Measurements from ENCODE around the gene CERKL. TPM values are rescaled to one million over a fixed set of nuclear protein-coding genes. Genes with fewer than 3 reads are reported as not detected.

CERKL gene
- total RNA-seq, 1 donor from 2014 or later = 1.1 TPM

DNA sequence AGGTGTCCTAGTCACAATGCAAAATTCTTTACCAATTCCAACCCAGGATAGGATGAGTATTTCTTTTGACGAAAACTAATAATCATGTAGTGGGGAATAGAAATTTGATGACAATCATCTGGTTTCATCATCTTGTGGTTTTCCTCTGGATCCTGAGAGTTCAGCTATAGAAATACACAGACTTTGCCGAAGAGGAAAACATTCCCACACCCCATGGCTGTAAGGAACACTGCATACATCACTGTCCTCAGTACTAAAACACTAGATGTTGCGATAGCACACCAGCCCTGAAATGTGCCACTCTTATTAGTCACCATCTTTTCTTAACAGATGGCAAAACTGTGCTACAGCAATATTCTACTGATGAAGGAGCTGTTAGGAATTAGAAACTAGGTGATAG, 29.4 kb downstream of the CERKL start:
- no peak for DNase-seq

DNA sequence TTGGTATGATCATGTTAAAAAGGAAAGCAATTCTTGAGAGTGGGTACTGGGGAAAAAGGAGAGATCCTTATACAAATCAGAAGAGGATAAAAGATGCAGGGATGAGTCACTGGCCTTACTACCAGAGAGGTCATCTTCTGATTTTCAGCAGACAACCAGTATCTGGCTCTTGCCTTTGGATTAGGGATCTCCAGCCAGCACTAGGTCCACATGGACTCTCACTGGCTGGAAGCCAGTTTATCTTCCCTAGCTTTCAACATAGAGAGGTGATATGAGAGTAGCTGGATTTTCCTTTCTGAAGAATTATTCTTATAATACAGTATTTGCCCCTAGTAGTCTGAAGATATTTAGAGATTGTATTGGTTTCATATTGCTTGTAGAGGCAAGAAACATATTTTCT, 30.2 kb downstream of the CERKL start:
- no peak for DNase-seq

- no peak for DNase-seq
Observed at GRCh38 chr2:181623159-181623558, 33.7 kb downstream of the CERKL start.

DNA sequence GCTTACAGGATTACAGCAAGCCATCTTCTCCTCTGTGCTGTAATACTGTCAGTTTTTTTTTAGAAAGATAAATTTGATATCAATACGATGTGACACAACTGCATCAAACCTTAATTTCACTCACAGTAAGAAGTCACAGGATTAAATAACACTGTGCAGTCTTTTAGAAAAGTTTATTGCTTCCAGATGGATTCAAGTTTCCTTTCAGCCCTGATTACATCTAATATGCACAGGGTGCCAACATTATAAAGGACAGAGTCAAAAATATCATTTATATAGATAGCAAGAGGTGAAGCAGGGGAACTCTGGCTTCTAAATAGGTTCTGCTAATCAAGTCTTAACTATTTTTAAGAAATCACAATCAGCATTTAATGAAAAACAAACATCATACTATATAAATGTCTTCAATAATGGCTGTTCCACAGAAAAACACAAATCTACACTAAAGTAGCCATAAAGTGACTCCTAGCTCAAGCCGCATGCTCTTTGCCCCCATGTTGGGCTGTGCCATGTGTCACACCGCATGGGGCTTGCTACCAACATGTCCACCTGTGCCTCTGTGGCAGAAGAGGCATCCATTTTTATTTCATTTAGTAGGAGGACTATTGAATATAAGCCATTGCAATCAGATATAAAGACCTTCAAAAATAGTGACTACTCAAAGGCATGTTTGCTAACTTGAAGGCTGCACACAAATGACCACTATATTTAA, 35.0 kb downstream of the CERKL start:
- no peak for DNase-seq

- DNase-seq = no peak
Observed at GRCh38 chr2:181619516-181619915, 37.4 kb downstream of the CERKL start.

GRCh38 chr2:181616715-181617114, 40.2 kb downstream of the CERKL start:
- DNase-seq = no peak

DNA sequence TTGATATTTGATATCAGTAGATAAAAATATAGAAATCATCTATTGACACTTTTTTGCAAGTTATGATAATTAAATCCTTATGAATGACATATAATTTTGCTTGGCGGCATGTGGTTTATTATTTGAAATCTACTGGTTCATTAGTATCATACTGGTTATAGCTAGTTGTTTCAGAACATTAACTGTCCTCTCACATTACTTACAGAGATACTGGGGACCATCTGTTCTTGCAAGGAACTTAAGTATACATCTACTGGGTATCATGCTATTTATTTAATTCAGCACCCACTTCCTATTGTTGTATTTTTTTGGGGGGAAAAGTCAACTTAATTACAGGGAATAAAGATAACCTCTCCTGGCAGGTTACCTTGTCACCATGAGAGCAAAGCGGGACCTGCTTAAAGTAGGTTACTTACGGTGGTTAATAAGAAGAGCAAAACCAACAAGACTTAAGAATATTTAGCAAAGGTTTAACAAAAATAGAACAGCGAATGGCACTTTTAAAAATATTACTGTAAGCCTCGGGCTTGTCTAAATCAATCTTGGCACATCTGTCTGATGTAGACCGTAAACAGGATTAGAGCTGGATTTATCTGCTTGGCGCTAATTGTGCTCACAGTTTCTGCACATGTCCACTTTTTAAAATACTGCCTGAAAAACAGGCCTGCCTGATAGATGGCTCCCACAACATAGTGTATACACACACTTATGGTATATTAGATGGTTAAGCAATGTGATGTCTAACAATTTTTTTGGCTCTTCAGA, 41.8 kb downstream of the CERKL start:
- no peak for DNase-seq

- DNase-seq = no peak
Observed at GRCh38 chr2:181613241-181613640, 43.7 kb downstream of the CERKL start.

DNA sequence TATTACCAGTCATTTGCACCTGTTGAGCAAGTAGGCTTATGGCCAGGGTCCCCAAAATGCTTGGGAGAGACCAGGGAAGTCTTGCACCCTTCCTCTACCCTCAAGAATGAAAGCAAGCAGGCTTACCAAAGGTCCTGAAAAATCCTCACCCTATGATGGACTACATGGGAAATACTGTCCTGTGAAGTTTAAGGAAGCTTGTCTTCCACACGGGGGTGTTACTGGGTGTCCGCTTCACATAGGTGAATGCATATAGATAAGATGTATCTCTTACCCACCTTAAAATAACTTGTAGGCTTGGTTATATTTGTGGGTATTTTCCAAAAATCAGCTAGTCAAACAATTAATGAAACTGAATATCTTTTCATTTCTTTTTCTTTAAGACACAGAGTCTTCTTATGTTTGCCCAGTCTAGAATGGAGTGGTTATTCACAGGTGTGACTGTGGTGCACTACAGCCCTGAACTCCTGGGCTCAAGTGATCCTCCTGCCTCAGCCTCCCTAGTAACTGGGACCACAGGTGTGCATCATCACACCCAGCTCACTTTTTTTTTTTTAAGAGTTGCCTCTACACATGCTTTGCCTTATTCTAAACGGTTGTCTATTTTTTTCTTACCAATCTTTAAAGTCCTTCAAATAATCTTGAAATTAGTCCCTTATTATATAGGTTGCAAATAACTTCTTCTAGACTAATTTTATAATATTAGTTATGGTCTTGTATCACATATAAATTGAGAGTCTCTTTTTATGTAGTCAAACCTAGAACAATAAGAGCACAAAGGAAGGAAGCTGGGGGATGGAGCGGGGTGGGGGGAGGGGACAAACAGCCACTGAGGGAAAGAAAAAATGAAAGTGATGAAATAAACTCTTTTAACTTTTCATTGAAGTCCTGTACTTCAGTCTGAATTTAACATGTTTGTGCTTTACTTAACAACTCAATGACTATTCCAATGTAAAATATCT, 49.0 kb downstream of the CERKL start:
- no peak for DNase-seq

DNA sequence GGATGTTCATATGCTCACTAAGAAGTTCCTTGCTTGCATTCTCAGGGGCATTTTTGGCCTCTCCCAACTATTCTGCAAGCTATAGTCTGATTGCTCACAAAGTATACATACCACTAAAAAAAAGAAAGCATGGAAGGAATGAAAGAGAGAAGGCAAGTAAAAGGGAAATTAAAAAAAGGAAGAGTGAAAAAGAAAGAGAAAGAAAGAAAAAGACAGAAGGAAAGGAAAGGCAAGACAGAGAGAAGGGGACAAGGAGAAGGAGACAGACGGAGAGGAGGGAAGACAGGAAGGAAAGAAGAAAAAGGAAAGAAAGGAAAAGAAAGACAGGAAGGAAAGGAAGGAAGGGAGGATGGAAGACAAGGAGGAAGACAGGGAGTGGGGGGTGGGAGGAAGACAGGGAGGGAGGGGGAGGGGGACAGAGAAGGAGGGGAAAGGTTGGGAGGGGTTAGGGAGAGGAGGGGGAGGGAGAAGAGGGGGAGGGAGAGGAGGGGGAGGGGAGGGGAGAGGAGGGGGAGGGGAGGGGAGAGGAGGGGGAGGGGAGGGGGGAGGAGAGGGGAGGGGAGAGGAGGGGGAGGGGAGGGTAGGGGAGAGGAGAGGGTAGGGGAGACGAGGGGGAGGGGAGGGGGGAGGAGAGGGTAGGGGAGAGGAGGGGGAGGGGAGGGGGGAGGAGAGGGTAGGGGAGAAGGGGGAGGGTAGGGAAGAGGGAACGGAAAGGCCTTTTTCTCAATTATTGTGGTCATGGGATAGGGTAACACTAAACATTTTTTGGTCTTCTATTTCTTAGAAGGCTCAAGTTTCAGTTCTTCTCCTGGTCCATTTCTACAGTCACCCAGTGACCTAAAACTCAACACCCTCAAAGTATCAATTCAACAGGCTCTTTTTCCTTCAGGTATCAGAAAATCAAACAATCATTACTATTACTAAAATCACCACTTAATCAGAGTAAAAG, 50.7 kb downstream of the CERKL start:
- DNase-seq = no peak

DNA sequence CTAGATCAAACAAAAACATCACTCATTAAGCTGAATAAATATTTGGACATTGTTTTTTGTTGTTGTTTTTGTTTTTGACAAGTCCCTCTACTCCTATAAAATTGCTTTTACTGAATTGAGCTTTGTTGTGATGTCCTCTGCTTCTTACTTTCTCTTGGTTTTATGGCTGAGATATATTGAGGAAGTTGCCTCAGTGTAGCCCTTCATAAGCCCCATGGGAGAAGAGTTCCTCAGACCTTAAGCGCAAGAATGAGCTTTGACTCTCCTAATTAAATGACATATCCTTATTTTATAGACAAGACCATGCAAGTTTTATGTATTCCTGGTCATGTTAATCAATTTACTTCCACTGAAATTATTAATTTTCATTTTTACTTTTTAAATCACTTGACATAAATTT, 54.9 kb downstream of the CERKL start:
- no peak for DNase-seq

DNA sequence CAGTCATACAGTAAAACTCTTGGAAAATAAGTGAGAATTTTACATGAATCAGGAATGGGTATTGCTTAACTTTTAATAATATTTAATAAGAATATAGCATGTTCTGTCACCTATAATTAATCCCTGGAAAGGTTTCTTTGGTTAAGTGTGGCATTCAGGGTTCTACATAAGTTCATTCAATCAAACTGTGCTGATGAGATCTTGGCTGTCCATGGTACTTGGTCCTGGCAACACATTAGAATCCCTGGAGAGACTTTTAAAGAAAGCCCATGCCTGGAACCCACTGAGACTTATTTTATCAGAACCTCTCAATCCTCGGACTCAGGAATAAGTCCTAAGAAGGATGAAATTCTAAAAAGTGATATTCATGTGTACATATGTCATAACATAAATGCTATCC, 60.3 kb downstream of the CERKL start:
- DNase-seq = no peak

DNA sequence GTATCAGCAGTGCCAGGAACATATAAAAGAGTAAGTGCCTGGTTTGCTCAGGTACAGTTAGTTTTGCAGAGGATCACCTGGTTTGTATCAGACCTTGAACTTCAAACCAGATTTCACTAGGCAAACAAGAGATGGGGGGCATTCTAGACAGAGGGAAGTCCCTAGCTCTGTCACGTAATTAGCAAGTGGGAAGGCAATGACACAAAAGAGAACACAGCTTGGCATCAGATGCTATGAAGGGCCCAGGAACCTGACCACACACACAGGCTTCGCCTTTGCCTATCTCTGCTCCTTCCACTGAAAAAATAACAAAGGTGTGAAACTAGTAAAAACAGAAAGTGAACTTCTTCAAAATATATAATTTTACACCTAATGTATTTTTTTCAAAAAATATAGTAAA, 62.6 kb downstream of the CERKL start:
- no peak for DNase-seq

- no peak for DNase-seq
Observed at GRCh38 chr2:181589779-181590178, 67.1 kb downstream of the CERKL start.

DNA sequence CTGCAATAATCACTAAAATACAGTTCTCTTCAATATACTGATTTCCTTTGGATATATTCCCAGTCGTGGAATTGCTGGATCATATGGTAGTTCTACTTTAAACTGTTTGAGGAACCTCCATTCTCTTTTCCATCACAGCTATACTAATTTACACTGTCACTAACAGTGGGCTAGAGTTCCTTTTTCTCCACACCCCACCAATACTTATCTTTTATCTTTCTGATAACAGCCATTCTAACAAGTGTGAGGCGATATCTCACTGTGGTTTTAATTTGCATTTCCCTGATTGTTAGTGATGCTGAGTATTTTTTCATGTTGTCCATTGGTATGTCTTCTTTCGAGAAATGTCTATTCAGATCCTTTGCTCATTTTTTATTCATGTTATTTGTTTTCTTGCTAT, 68.4 kb downstream of the CERKL start:
- no peak for DNase-seq

GRCh38 chr2:181586569-181587081, 70.3 kb downstream of the CERKL start:
- DNase-seq = no peak

GRCh38 chr2:181585732-181586131, 71.2 kb downstream of the CERKL start:
- DNase-seq = no peak

GRCh38 chr2:181581534-181581933, 75.4 kb downstream of the CERKL start:
- no peak for DNase-seq

DNA sequence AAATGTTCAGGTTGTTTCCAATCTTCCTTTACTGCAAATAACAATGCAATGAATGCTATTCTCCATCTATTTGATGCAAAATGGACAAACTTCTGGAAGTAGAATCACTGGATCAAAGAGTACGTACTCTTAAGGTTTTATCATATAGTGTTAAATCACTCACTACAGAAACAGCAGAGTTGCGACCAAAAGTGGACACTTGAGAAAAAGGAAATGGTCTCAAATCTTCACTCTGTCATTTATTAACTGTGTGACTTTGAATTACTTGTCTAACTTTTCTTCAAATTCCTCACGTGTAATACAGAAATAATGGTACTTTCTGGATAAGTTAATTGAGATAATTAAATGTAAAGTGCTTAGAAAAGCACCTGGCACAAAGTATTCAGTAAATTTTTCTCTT, 78.1 kb downstream of the CERKL start:
- DNase-seq = no peak

GRCh38 chr2:181576431-181576830, 80.5 kb downstream of the CERKL start:
- DNase-seq = no peak

DNA sequence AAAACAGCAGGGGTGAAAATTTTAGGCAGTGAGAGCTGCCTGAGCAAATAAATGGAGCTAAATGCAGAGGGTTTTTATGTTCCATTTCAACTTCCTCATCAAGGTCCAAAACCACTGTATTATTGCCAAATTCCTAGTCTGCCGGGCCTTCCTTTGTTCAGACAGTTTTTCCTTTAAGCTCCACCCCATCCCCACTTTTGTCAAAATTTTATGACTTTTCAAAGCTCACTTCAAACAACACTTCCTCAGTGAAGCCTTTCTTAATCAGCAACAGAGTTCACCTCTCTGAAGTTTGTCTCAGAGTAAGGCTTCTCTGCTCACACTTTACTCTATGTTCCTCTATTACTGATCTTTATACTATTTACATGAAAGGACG, 81.3 kb downstream of the CERKL start:
- no peak for DNase-seq
